HG02938 (cell line): ENCODE results near the gene TYSND1.
"Not testable (repeated sequence)": the region's sequence is repeated elsewhere in the genome, so short reads cannot be mapped to it uniquely, and the experiment has no call there.

Experiments used
- ATAC-seq: cut with Tn5 transposase; IDR thresholded peaks from one replicate; pipeline ENCODE4 v1.9.1; 2021; ENCODE audit warnings: mild to moderate bottlenecking, moderate library complexity; ENCODE audit not compliant: unreplicated experiment

Gene TYSND1

DNA sequence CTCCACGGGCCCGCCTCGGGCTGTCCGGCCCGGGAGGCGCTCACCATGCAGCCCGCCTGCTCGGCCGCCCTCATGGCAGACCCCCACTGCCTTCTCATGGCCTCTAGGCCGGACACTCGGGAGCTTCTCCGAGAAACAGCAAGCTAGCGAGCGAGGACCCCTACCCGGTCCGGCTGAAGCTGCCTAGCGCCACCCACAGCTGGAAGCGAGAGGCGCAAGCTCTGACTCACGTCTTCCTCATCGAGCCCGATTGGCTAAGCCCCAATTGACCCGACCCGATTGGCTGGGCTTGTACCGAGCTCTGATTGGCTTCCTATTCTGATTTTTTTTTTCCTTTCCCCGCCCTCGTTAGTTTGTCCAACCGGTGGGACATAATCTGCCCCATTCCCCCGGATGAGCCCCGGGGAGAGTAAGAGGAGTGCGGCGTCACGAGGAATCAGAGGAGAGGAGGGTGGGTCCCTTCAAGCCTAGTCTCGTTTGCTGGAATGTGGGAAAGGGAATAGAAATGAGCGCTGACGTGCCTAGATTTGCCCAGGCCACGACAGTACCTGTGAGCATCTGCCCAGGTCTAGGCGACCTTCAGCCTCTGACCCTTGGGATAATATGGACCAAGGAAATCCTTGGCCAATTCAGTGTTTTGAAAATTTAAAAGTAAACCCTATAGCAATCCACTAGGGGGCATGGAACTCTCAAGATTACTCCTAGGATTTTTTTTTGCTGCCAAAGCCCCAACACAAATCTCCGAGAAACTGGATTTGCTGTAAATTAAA, at the start of gene TYSND1:
Gene TYSND1, minus strand, starts transcription at position 212 of the 770 bp plus-strand sequence. Its CDS starts 114 bp downstream, at position 98.
- peak; percentile 88 for ATAC-seq

DNA sequence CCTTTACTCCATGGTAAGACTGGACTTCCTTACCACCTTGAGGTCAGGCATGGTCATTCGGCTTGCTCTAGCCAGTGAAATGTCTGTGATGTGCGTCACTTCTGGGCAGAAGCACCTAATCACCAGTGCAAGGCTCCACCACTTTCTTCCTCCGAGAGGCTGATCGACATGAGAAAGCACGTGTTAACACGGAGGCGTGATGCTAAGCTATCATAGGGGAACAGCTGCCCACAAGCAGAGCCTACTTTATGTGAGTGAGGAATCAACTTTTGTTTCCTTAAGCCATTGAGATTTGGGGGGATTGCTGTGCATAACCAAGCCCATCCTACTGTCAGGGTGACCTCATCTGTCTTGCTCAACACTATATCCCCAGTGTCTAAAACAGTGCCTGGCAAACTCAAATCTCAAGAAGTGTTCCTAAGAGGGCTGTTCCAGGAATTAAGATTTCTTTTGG, 46.9 kb upstream of the TYSND1 start:
- no peak for ATAC-seq

DNA sequence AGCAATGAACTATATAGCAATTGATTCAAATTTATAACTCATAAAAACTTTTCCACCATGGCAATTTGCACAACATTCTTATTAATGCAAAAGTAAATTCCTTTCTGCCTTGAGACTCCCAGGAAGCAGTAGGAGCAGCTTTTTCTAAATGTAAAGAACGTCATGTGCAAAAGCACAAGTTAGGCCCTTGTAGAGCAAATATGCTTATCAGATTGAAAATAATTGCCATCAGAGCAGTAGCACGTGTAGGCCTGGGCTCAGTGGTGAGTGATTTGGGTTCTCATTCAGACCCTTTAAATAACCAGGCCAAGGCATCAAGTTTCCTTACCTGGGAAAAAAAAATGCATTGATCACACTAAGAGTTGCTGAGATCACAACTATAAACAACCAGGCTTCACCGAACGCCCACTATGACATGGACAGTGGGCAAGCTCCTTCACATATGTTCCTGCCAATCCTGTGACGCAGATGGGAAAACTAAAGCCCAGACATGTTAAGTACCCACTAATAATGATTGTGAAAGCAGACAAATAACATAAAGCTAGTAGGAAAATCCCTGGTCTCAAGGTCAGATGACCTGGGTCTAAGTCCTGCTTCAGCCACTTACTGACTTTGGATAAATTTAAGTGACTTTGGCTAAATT, 45.9 kb upstream of the TYSND1 start:
- no peak for ATAC-seq

DNA sequence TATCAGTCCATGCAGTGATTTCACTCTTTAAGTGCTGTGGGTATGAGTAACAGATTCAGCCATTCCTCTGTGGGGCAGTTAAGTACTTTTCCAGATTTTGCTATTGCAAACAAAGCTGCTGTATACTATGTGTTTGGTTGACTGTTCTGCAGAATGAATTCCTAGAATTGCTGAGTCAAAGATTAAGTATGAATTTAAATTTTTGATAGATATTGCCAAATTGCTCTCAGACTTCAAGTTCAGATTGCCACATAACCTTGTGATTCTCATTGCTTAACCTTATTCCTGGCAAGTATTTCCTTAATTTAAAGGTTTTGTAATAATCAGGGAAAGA, 45.4 kb upstream of the TYSND1 start:
- no peak for ATAC-seq

DNA sequence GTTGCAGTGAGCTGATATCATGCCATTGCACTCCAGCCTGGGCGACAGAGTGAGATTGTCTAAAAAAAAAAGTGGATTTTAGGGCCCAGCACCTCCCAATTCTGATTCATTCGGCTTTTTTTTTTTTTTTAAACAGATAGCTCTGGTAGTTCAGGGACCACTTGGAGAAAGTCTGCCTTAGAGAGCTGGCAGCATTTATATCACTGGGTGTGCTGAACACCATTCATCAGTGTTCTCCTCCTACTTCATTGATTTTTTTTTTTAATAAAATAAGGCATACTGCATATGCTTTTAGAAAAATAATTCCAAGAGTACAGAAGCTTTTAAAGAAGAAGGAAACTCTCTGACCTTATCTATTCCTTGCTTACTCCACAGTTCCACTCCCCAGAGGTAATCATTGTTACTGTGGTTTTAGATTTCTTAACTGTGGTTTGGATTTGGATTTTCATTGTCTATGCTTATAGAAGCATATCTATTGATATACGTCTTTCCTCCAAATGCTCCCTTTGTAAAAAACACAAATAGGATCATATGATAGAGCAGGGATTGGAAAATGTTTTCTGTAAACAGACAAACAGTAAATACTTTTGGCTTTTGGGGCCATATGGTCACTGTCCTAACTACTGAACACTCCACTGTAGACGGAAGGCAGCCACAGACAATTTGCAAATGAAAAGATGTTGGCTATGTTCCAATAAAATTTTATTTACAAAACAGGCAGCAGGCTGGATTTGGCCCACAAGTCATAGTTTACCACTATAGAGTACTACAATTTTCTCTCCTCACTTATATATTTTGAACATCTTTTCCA, 44.9 kb upstream of the TYSND1 start:
- ATAC-seq: no peak

DNA sequence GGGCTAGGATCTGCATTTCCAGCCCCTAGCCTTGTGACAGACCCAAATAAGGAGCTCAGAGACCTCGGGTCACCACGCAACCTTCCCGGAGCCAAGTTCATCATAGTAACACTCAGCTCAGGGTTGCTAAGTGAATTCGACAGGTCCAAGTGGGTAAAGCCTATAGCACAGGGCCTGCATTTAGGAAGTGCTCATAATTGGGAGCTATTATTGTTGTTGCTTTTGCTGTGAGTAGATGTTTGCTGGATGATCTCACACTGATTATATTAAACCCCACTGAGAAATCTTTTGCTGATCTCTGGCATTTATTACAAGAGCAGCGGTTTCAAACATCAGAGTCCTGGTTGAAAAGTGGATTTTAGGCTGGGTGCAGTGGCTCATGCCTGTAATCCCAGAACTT, 44.1 kb upstream of the TYSND1 start:
- ATAC-seq: no peak

GRCh38 chr10:70190102-70190501, 43.6 kb upstream of the TYSND1 start:
- ATAC-seq: no peak

- no peak for ATAC-seq
Observed at GRCh38 chr10:70188768-70189167, 42.3 kb upstream of the TYSND1 start.

- ATAC-seq: no peak
Observed at GRCh38 chr10:70186571-70186970, 40.1 kb upstream of the TYSND1 start.

GRCh38 chr10:70186090-70186489, 39.6 kb upstream of the TYSND1 start:
- ATAC-seq: no peak

DNA sequence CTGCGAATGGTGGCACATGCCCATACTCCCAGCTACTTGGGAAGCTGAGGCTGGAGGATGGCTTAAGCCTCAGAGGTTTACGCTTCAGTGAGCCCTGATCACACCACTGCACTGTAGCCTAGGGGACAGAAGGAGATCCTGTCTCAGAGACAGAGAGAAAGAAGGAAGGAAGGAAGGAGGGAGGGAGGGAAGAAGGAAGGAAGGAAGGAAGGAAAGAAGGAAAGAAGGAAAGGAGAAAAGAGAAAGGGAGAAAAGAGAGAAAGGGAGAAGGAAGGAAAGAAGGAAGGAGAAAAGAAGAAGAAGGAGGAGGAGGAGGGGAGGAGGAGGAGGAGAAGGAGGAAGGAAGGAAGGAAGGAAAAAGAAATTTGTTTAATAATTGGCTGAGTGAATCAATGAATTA, 36.8 kb upstream of the TYSND1 start:
- no peak for ATAC-seq

DNA sequence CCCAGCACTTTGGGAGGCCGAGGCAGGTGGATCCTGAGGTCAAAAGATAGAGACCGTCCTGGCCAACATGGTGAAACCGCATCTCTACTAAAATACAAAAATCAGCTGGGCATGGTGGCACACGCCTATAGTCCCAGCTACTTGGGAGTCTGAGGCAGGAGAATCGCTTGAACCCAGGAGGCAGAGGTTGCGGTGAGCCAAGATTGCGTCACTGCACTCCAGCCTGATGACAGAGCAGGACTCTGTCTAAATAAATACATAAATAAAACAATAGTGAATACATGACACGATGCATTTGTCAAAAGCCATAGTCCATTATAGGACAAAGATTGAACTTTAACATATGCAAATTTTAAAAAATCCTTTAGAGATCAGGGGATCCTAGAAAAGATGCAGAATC, 32.7 kb upstream of the TYSND1 start:
- not testable (repeated sequence) for ATAC-seq

- no peak for ATAC-seq
Observed at GRCh38 chr10:70178139-70178725, 31.7 kb upstream of the TYSND1 start.

GRCh38 chr10:70176441-70176840, 29.9 kb upstream of the TYSND1 start:
- ATAC-seq: no peak

DNA sequence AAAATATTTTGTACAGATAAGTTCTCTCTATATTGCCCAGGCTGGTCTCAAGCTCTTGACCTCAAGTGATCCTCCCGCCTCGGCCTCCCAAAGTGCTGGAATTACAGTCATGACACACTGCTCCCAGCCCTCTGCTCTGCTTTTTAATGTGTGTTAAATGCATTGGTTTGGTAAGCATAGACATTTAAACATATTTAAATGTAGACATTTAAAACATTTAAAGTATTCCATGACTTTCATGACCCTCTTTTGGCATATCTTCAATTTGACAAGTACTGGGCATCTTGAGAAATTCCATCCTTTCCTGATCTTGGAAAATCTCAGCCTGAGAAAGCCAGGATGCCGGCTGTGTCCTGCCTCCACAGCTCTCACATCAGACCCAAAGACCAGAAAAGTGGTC, 29.0 kb upstream of the TYSND1 start:
- ATAC-seq: no peak

DNA sequence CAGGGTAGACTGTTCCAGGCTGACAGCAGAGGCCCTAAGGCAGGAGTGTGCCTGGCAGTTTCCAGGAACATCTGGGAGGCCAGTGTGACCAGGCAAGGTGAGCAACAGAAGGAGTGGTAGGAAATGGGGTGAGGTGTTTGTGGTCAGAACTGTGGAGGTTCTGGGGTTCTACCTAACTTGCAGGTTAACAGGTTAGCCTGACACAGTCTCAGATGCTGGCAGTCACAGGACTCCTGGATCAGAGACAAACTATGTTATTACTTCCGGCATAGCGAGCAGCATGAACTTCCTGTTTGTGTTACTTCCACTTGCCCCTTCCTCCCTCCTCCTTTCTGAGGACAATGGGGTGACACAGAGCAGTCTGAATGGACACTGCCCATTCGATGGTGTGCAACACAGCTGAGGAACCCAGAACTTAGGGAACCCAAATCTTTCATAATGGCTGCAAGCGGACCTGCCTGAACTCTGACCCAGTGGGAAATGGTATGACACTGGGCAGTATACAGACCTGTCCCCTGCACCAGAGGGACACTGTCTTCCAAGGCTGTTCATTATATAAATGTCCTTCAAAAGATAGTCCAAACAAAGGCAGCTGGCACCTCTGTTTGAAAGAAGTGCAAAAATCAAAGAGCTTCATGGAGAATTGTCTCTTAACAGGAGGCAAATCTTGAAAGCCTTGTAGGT, 27.7 kb upstream of the TYSND1 start:
- ATAC-seq: no peak

DNA sequence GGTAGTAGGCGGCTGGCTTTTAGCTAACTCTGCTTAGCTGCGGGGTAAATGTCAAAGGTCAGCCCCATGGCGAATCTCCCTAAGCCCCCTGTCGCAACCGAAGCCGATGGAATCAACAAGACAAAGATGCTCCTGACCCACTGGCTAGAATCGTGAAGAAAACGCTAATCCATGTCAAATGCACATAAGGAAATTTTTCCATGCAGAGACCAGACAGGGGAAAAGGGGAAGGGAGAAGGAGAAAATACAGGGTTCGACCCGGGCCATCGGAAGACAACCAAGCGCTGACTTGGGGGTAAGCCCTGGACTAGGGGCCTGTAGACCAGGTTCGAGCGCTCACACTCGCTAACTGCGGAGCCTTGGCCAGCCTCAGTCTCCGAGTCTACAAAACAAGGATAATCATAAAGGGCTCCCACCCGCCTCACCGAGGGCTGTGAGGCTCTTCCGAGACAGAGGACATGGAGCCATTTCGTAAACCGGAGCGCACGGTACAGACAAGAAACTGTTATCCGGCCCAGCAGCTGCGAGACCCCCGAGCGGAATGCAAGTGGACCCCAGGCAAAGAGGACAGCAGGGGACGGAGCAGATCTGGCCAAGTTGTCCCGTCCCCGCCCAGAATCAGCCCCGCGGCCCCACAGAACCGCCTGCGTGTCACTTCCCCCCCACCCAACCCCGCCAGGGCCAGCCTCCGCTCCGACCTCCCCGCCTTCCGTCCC, 23.3 kb upstream of the TYSND1 start:
- ATAC-seq: peak; percentile 10

DNA sequence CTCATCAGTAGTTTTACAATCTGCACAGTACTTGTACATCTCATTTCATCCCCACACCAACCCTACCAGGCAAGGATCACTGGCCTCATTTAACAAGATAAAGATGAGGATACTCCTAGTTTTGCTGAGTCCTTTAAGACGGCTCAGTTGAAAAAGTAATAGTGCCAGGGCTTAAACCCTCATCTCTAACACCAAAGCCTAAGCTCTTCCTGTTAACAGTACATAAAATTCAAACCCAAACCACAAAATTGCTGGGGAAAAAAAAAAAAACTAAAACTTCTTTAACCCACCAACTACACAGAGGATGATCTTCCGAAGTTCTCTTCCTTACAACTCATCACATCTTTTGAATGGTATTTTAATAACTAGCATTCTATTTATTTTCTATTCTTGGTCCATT, 22.5 kb upstream of the TYSND1 start:
- ATAC-seq: no peak

DNA sequence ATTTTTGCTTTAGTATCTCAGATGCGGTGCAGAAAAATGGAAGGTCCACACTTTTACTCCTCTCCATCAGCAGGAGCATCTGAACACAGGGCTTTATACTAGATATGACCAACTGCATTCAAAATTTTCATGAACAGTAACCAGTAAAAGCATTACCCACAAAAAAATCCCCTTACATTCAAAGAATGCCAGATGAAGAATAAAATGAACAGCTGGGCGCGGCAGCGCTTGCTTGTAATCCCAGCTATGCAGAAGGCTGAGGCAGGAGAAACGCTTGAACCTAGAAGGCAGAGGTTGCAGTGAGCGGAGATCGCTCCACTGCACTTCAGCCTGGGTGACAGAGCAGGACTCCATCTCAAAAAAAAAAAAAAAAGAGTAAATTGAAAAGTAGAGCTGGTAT, 20.7 kb upstream of the TYSND1 start:
- no peak for ATAC-seq

DNA sequence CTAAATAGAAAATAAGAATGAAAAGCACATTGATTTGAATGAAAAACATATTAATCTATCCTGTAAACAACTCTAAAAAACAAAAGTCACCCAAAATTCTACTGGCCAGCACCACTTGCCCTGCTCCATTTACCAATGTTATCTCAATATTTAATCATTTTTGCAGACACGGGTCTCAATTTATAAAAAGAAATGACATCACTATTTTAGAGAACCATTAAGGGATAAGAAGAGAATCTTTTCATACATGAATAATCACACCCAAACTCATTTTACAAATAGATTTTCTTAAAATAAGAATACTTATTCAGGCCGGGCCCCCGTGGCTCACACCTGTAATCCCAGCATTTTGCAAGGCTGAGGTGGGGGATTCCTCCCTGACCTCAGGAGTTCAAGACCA, 19.9 kb upstream of the TYSND1 start:
- no peak for ATAC-seq
